ENCODE results near the gene SLC22A15.

SLC22A15 gene

GRCh38 chr1:116113615-116114014 is 137.3 kb downstream of the SLC22A15 start:
- no peak for TF ChIP-seq GLIS3 (CRISPR knock-in tag; IDR thresholded peaks at IDR 0.05)
- no peak for TF ChIP-seq ZNF8 (CRISPR knock-in tag; IDR thresholded peaks at IDR 0.05)
- no peak for ATAC-seq

- TF ChIP-seq ZFP3 (CRISPR knock-in tag; IDR thresholded peaks at IDR 0.05): no peak
- TF ChIP-seq ZC3H10 (CRISPR knock-in tag; IDR thresholded peaks at IDR 0.05): no peak
- TF ChIP-seq, protein P1, sequence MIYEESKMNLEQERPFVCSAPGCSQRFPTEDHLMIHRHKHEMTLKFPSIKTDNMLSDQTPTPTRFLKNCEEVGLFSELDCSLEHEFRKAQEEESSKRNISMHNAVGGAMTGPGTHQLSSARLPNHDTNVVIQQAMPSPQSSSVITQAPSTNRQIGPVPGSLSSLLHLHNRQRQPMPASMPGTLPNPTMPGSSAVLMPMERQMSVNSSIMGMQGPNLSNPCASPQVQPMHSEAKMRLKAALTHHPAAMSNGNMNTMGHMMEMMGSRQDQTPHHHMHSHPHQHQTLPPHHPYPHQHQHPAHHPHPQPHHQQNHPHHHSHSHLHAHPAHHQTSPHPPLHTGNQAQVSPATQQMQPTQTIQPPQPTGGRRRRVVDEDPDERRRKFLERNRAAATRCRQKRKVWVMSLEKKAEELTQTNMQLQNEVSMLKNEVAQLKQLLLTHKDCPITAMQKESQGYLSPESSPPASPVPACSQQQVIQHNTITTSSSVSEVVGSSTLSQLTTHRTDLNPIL (CRISPR knock-in tag; IDR thresholded peaks at IDR 0.05; ENCODE audit: low read depth): no peak
- TF ChIP-seq ZNF70 (CRISPR knock-in tag; IDR thresholded peaks at IDR 0.05): no peak
- TF ChIP-seq SNAI2 (CRISPR knock-in tag; IDR thresholded peaks at IDR 0.05): no peak
- no peak for TF ChIP-seq TOX (CRISPR knock-in tag; IDR thresholded peaks at IDR 0.05; ENCODE audit: borderline replicate concordance)
- TF ChIP-seq ESRRG (CRISPR knock-in tag; IDR thresholded peaks at IDR 0.05): no peak
- no peak for TF ChIP-seq ISL1 (CRISPR knock-in tag; IDR thresholded peaks at IDR 0.05)
- no peak for TF ChIP-seq BACH2 (CRISPR knock-in tag; IDR thresholded peaks at IDR 0.05; ENCODE audit: borderline replicate concordance)
- TF ChIP-seq ZFP30 (CRISPR knock-in tag; IDR thresholded peaks at IDR 0.05): no peak
- no peak for TF ChIP-seq ARNTL (CRISPR knock-in tag; IDR thresholded peaks at IDR 0.05; ENCODE audit: borderline replicate concordance, low read depth)
- no peak for TF ChIP-seq GLIS3 (CRISPR knock-in tag; IDR thresholded peaks at IDR 0.05)
- no peak for TF ChIP-seq RARB (CRISPR knock-in tag; IDR thresholded peaks at IDR 0.05)
- peak; percentile 52; the same call in 2 of the 3 replicates for ATAC-seq
Observed at GRCh38 chr1:116115476-116116439, 139.4 kb downstream of the SLC22A15 start.

GRCh38 chr1:116118471-116118870 is 142.2 kb downstream of the SLC22A15 start:
- TF ChIP-seq ESRRG (CRISPR knock-in tag; IDR thresholded peaks at IDR 0.05): no peak
- TF ChIP-seq GLIS3 (CRISPR knock-in tag; IDR thresholded peaks at IDR 0.05): no peak
- ATAC-seq: no peak
